ENCODE results near the gene WFIKKN1. TPM values are rescaled to one million over a fixed set of nuclear protein-coding genes. Genes with fewer than 3 reads are reported as not detected.

The WFIKKN1 gene
- total and polyA plus RNA-seq, 2 donors (not counting 1 experiment from before 2014, with no cell fraction given): 0.64 to 0.84 TPM

- Histone ChIP-seq H3K27me3 (replicated peaks in 1 of 4; ENCODE audit: control extremely low read depth in 1 of 4, control insufficient read depth in 3 of 4, insufficient read depth in 4 of 4, low read length in 3 of 4) (peaks cover 0 to 2% (median 0%) of the 10 kb centered on the region in 4 experiments), H3K9me3 (ENCODE audit: control extremely low read depth in 1 of 3, control insufficient read depth in 2 of 3, insufficient read depth in 1 of 3, low read length in 2 of 3) (no peaks in the 10 kb centered on the region), H3K4me3 (ENCODE audit: control extremely low read depth in 1 of 5, extremely low read depth in 1 of 5, insufficient read depth in 1 of 5, low read depth in 2 of 5, low read length in 4 of 5) (no peak overlapping the region), H3K79me2 (ENCODE audit: control insufficient read depth, insufficient read depth, low read length) (peaks cover 14% of the 10 kb centered on the region), H3K4me1 (ENCODE audit: control insufficient read depth in 2 of 2, insufficient read depth in 2 of 2, low read length in 2 of 2) (peaks cover 7 to 16% of the 10 kb centered on the region in 2 donors), H3K27ac (ENCODE audit: low read length in 2 of 2) (no peak overlapping the region), H2AFZ (ENCODE audit: insufficient read depth, low read depth, low read length, poor library complexity, severe bottlenecking) (no peak overlapping the region), H3K4me2 (replicated peaks; ENCODE audit: low read depth, low read length, poor library complexity, severe bottlenecking) (no peak overlapping the region), H3K36me3 (replicated peaks in 1 of 2; ENCODE audit: control extremely low read depth in 1 of 2, control insufficient read depth in 1 of 2, extremely low read depth in 1 of 2, insufficient read depth in 2 of 2, low read length in 1 of 2) (no peaks in the 10 kb centered on the region), H3K9ac (ENCODE audit: low read length) (no peak overlapping the region), H4K20me1 (ENCODE audit: control insufficient read depth, insufficient read depth, low read length, poor library complexity, severe bottlenecking) (peaks cover 16% of the 10 kb centered on the region)
- H3K4me3 Mint-ChIP-seq: no peak overlapping the region
- no peaks in the 10 kb centered on the region for H3K27me3 Mint-ChIP-seq
- H3K27ac Mint-ChIP-seq: no peak overlapping the region
- DNase-seq (no peak), ATAC-seq (ENCODE audit: low read depth) (no peak)
- ChIA-PET POLR2A (no interaction called here), CTCF (no interaction called here)
- WGBS (ENCODE audit: insufficient coverage): 39% methylated on average over 10 of the region's 10 CpGs
- H3K9me3 Mint-ChIP-seq (ENCODE audit: insufficient read depth): no peaks in the 10 kb centered on the region
- H3K4me1 Mint-ChIP-seq: peaks cover 19% of the 10 kb centered on the region
- intact Hi-C loops (cut with micrococcal nuclease): loop anchor here (5.0 kb wide), 1 partner anchor 183 kb away; the partner anchor contains the start of gene DECR2
- TF ChIP-seq EZH2 (IDR thresholded peaks at IDR 0.05; ENCODE audit: borderline replicate concordance, insufficient read depth, low read depth, low read length, poor library complexity, severe bottlenecking): no peak
- no peak for TF ChIP-seq CTCF (IDR thresholded peaks at IDR 0.05)
Measured at GRCh38 chr16:585351-585750, 45.4 kb upstream of the WFIKKN1 start.

- peaks cover 0 to 2% (median 0%) of the 10 kb centered on the region in 4 experiments for H3K27me3 ChIP-seq (replicated peaks in 1 of 4; ENCODE audit: control extremely low read depth in 1 of 4, control insufficient read depth in 3 of 4, insufficient read depth in 4 of 4, low read length in 3 of 4)
- H3K4me3 Mint-ChIP-seq: no peak overlapping the region
- H3K27me3 Mint-ChIP-seq: no peaks in the 10 kb centered on the region
- DNase-seq (no peak), ATAC-seq (ENCODE audit: low read depth) (no peak)
- no peaks in the 10 kb centered on the region for H3K9me3 ChIP-seq (ENCODE audit: control extremely low read depth in 1 of 3, control insufficient read depth in 2 of 3, insufficient read depth in 1 of 3, low read length in 2 of 3)
- peaks cover 24% of the 10 kb centered on the region for H4K20me1 ChIP-seq (ENCODE audit: control insufficient read depth, insufficient read depth, low read length, poor library complexity, severe bottlenecking)
- H2AFZ ChIP-seq (ENCODE audit: insufficient read depth, low read depth, low read length, poor library complexity, severe bottlenecking): no peak overlapping the region
- H3K4me2 ChIP-seq (replicated peaks; ENCODE audit: low read depth, low read length, poor library complexity, severe bottlenecking): no peak overlapping the region
- H3K27ac Mint-ChIP-seq: no peak overlapping the region
- 74% methylated on average over 16 of the region's 16 CpGs for WGBS (ENCODE audit: insufficient coverage)
- intact Hi-C loops (cut with micrococcal nuclease): loop anchor here (5.0 kb wide), 1 partner anchor 184 kb away; the partner anchor contains the start of gene DECR2
- no peaks in the 10 kb centered on the region for H3K9me3 Mint-ChIP-seq (ENCODE audit: insufficient read depth)
- peaks cover 22% of the 10 kb centered on the region for H3K79me2 ChIP-seq (ENCODE audit: control insufficient read depth, insufficient read depth, low read length)
- no peaks in the 10 kb centered on the region for H3K36me3 ChIP-seq (replicated peaks in 1 of 2; ENCODE audit: control extremely low read depth in 1 of 2, control insufficient read depth in 1 of 2, extremely low read depth in 1 of 2, insufficient read depth in 2 of 2, low read length in 1 of 2)
- peaks cover 26% of the 10 kb centered on the region for H3K4me1 Mint-ChIP-seq
- CTCF ChIA-PET: no interaction called here
- H3K4me3 ChIP-seq (ENCODE audit: control extremely low read depth in 1 of 5, extremely low read depth in 1 of 5, insufficient read depth in 1 of 5, low read depth in 2 of 5, low read length in 4 of 5): no peak overlapping the region
- no peak for TF ChIP-seq CTCF (IDR thresholded peaks at IDR 0.05)
- no peak for TF ChIP-seq EZH2 (IDR thresholded peaks at IDR 0.05; ENCODE audit: borderline replicate concordance, insufficient read depth, low read depth, low read length, poor library complexity, severe bottlenecking)
- H3K4me1 ChIP-seq (ENCODE audit: control insufficient read depth in 2 of 2, insufficient read depth in 2 of 2, low read length in 2 of 2): peaks cover 14 to 23% of the 10 kb centered on the region in 2 donors
- no peak overlapping the region for H3K9ac ChIP-seq (ENCODE audit: low read length)
- POLR2A ChIA-PET: interaction anchor here (0.7 kb wide), 1 partner anchor 59 kb away, joined by 3 read pairs; no protein-coding TSS in a partner anchor
- no peak overlapping the region for H3K27ac ChIP-seq (ENCODE audit: low read length in 2 of 2)
Measured at GRCh38 chr16:586047-586644, 44.6 kb upstream of the WFIKKN1 start.

Data from B cell (primary cell).